H9 (cell line): ENCODE results near the gene OR9I1. TPM values are rescaled to one million over a fixed set of nuclear protein-coding genes. Genes with fewer than 3 reads are reported as not detected.

ENCODE experiments used
- DNase-seq: peaks from one replicate; pipeline ENCODE4 v3.0.0-alpha.2; 2017
- H2AFZ ChIP-seq: one replicate; pipeline ENCODE4 v1.6.1; 2013; ENCODE audit warnings: mild to moderate bottlenecking, low read length, control low read depth, moderate library complexity
- H2AK5ac ChIP-seq: 2 replicates; pipeline ENCODE4 v1.6.1; 2013; ENCODE audit warnings: low read length, control low read depth, mixed read lengths; ENCODE audit not compliant: insufficient read length
- H2BK120ac ChIP-seq: one replicate; pipeline ENCODE4 v1.6.1; 2013; ENCODE audit warnings: low read depth, mild to moderate bottlenecking, low read length, control low read depth, inconsistent platforms; ENCODE audit not compliant: poor library complexity, severe bottlenecking
- H2BK12ac ChIP-seq: 2 replicates; pipeline ENCODE4 v1.6.1; 2013; ENCODE audit warnings: low read length, control low read depth, mixed read lengths, low read depth; ENCODE audit not compliant: insufficient read length
- H2BK15ac ChIP-seq: 2 replicates; pipeline ENCODE4 v1.6.1; 2013; ENCODE audit warnings: low read depth, low read length, control low read depth
- H2BK20ac ChIP-seq: one replicate; pipeline ENCODE4 v1.6.1; 2013; ENCODE audit warnings: low read depth, mild to moderate bottlenecking, low read length, control low read depth, inconsistent platforms; ENCODE audit not compliant: poor library complexity, severe bottlenecking
- H2BK5ac ChIP-seq: 2 replicates; pipeline ENCODE4 v1.6.1; 2013; ENCODE audit warnings: low read length, control low read depth, mixed read lengths; ENCODE audit not compliant: insufficient read length
- H3K14ac ChIP-seq: 2 replicates; pipeline ENCODE4 v1.6.1; 2013; ENCODE audit warnings: low read length, control low read depth; ENCODE audit not compliant: insufficient read depth
- H3K18ac ChIP-seq: 2 replicates; pipeline ENCODE4 v1.6.1; 2013; ENCODE audit warnings: low read depth, mild to moderate bottlenecking, mixed read lengths, low read length, control low read depth; ENCODE audit not compliant: insufficient read length
- H3K23ac ChIP-seq: 2 replicates; pipeline ENCODE4 v1.6.1; 2013; ENCODE audit warnings: low read length, control low read depth, mixed read lengths, low read depth; ENCODE audit not compliant: insufficient read length
- H3K23me2 ChIP-seq: 2 replicates; pipeline ENCODE4 v1.6.1; 2013; ENCODE audit warnings: low read depth, mild to moderate bottlenecking, mixed read lengths, low read length, control low read depth; ENCODE audit not compliant: insufficient read length, poor library complexity, severe bottlenecking
- H3K27ac ChIP-seq: 2 replicates; pipeline ENCODE4 v1.5.1; 2013; ENCODE audit warnings: low read length, control low read depth, mixed read lengths, low read depth; ENCODE audit not compliant: insufficient read length
- H3K27me3 ChIP-seq: 2 replicates; pipeline ENCODE4 v1.6.1; 2013; ENCODE audit warnings: low read length, control low read depth, inconsistent platforms; ENCODE audit not compliant: insufficient read depth
- H3K4ac ChIP-seq: 2 replicates; pipeline ENCODE4 v1.6.1; 2013; ENCODE audit warnings: low read depth, mild to moderate bottlenecking, control low read depth, inconsistent platforms, low read length, moderate library complexity
- H3K4me1 ChIP-seq: 2 replicates; pipeline ENCODE4 v1.6.1; 2013; ENCODE audit warnings: low read length, control low read depth, inconsistent platforms; ENCODE audit not compliant: insufficient read depth
- H3K4me2 ChIP-seq: 2 replicates; pipeline ENCODE4 v1.6.1; 2013; ENCODE audit warnings: low read length, control low read depth, mixed read lengths; ENCODE audit not compliant: insufficient read length, insufficient read depth
- H3K56ac ChIP-seq: 2 replicates; pipeline ENCODE4 v1.6.1; 2013; ENCODE audit warnings: low read depth, mild to moderate bottlenecking, mixed read lengths, low read length, control low read depth; ENCODE audit not compliant: insufficient read length
- H3K79me1 ChIP-seq: 2 replicates; pipeline ENCODE4 v1.6.1; 2013; ENCODE audit warnings: low read depth, mild to moderate bottlenecking, moderate library complexity, low read length, control low read depth, inconsistent platforms; ENCODE audit not compliant: insufficient read depth, poor library complexity, severe bottlenecking
- H3K79me2 ChIP-seq: 2 replicates; pipeline ENCODE4 v1.6.1; 2013; ENCODE audit warnings: low read length, control low read depth, inconsistent platforms; ENCODE audit not compliant: insufficient read depth
- H3K9ac ChIP-seq: 2 replicates; pipeline ENCODE4 v1.6.1; 2013; ENCODE audit warnings: low read length, control low read depth, mixed read lengths; ENCODE audit not compliant: insufficient read length; ENCODE audit errors: extremely low read depth
- H3K9me3 ChIP-seq: one replicate; pipeline ENCODE4 v1.6.1; 2013; ENCODE audit warnings: low read depth, low read length, inconsistent platforms; ENCODE audit not compliant: control insufficient read depth
- H3T11ph ChIP-seq: one replicate; pipeline ENCODE4 v1.6.1; 2013; ENCODE audit warnings: mild to moderate bottlenecking, low read length, control low read depth, inconsistent platforms
- H4K20me1 ChIP-seq: one replicate; pipeline ENCODE4 v1.6.1; 2013; ENCODE audit not compliant: control insufficient read depth, insufficient read length, insufficient read depth
- H4K5ac ChIP-seq: 2 replicates; pipeline ENCODE4 v1.6.1; 2013; ENCODE audit warnings: low read depth, mild to moderate bottlenecking, mixed read lengths, low read length, control low read depth; ENCODE audit not compliant: insufficient read length
- H4K8ac ChIP-seq: replicated peaks from 2 replicates; pipeline ENCODE4 v1.6.1; 2013; ENCODE audit warnings: low read length, control low read depth, mixed read lengths, low read depth; ENCODE audit not compliant: insufficient read length
- H4K91ac ChIP-seq: 2 replicates; pipeline ENCODE4 v1.6.1; 2013; ENCODE audit warnings: low read depth, mild to moderate bottlenecking, moderate library complexity, mixed read lengths, low read length, control low read depth; ENCODE audit not compliant: insufficient read length
- H3K27ac Mint-ChIP-seq, 3 experiments: 2 replicates in 2 of 3; 3 replicates in 1 of 3; pipeline ENCODE4 v1.8.0; 2020 to 2021; ENCODE audit warnings: mixed read lengths in 3 of 3, mild to moderate bottlenecking in 1 of 3, moderate library complexity in 1 of 3
- H3K27me3 Mint-ChIP-seq: 2 replicates; pipeline ENCODE4 v1.8.0; 2021; ENCODE audit warnings: low read depth, mild to moderate bottlenecking, moderate library complexity, mixed read lengths
- H3K36me3 Mint-ChIP-seq, 3 experiments: 2 replicates in 2 of 3; 3 replicates in 1 of 3; pipeline ENCODE4 v1.8.0; 2020 to 2021; ENCODE audit warnings: low read depth in 3 of 3, mixed read lengths in 3 of 3; ENCODE audit not compliant: insufficient read depth in 1 of 3
- H3K4me1 Mint-ChIP-seq, 2 experiments: 2 replicates each; pipeline ENCODE4 v1.8.0; 2020; ENCODE audit warnings: mixed read lengths in 2 of 2
- H3K4me3 Mint-ChIP-seq, 2 experiments: 2 replicates in 1 of 2; 3 replicates in 1 of 2; pipeline ENCODE4 v1.8.0; 2020 to 2021; ENCODE audit warnings: mild to moderate bottlenecking in 2 of 2, mixed read lengths in 2 of 2, moderate library complexity in 1 of 2
- H3K9me3 Mint-ChIP-seq, 2 experiments: 2 replicates in 1 of 2; 3 replicates in 1 of 2; pipeline ENCODE4 v1.8.0; 2020; ENCODE audit warnings: mild to moderate bottlenecking in 2 of 2, mixed read lengths in 2 of 2, moderate library complexity in 1 of 2
- CTCF ChIP-seq: fragments of 200-600 bp; sonication (generic); conservative IDR thresholded peaks from 3 replicates; pipeline ENCODE4 v1.8.0; 2021; ENCODE audit warnings: antibody characterized with exemption, mild to moderate bottlenecking
- WGBS: extraction: QIAGEN DNeasy Blood & Tissue Kit; methylation state at CpG from one replicate; pipeline ENCODE4 v1.1.7; 2013; ENCODE audit warnings: missing lambda C conversion rate, low lambda C conversion rate, mixed read lengths; ENCODE audit not compliant: insufficient read length; ENCODE audit errors: extremely low coverage; 5-methylcytosine and 5-hydroxymethylcytosine counted together
- total RNA-seq: library from RNA; stranded (reverse); gene quantifications from 2 replicates; pipeline ENCODE4 v1.2.1, GENCODE V29; 2021

Gene OR9I1
- total RNA-seq, 1 experiment from 2014 or later, result not detected

GRCh38 chr11:58067685-58068084, 57.6 kb downstream of the OR9I1 start:
- no peak overlapping the region for H3K56ac ChIP-seq
- no peak overlapping the region for H2BK15ac ChIP-seq
- no peaks in the 10 kb centered on the region for H3K36me3 Mint-ChIP-seq
- no peak overlapping the region for H3K27ac ChIP-seq
- no peaks in the 10 kb centered on the region for H3K9me3 ChIP-seq
- H3K27me3 ChIP-seq, result no peaks in the 10 kb centered on the region
- H4K20me1 ChIP-seq, result no peaks in the 10 kb centered on the region
- no peaks in the 10 kb centered on the region for H3K4me1 ChIP-seq
- H3K27me3 Mint-ChIP-seq, result no peaks in the 10 kb centered on the region
- no peak overlapping the region for H3K14ac ChIP-seq
- H3K23ac ChIP-seq, result no peak overlapping the region
- H2BK120ac ChIP-seq, result no peak overlapping the region
- H3K9ac ChIP-seq, result no peak overlapping the region
- no peak overlapping the region for H2AK5ac ChIP-seq
- no peak overlapping the region for H4K5ac ChIP-seq
- H2BK12ac ChIP-seq, result no peak overlapping the region
- no peak overlapping the region for H3K4me3 Mint-ChIP-seq
- WGBS, result no CpG with 5 or more reads among the region's 5 CpGs
- no peak overlapping the region for H4K91ac ChIP-seq
- peaks cover 14% of the 10 kb centered on the region in 2 experiments for H3K4me1 Mint-ChIP-seq
- H3K4ac ChIP-seq, result no peak overlapping the region
- no peak for TF ChIP-seq CTCF
- H3K27ac Mint-ChIP-seq, result no peak overlapping the region
- H2AFZ ChIP-seq, result no peak overlapping the region
- H2BK20ac ChIP-seq, result no peak overlapping the region
- H3K18ac ChIP-seq, result no peak overlapping the region
- H3K79me2 ChIP-seq, result no peaks in the 10 kb centered on the region
- H3K23me2 ChIP-seq, result no peaks in the 10 kb centered on the region
- no peak overlapping the region for H2BK5ac ChIP-seq
- no peaks in the 10 kb centered on the region for H3K79me1 ChIP-seq
- no peak for DNase-seq
- H4K8ac ChIP-seq, result no peak overlapping the region
- no peak overlapping the region for H3K4me2 ChIP-seq
- no peaks in the 10 kb centered on the region; a peak in 1 of 5 replicates for H3K9me3 Mint-ChIP-seq
- H3T11ph ChIP-seq, result no peak overlapping the region

Other genes with a start within 250 kb of the OR9I1 start
- gene OR9Q1, start 101.6 kb downstream of the OR9I1 start, total RNA-seq, result not detected in 2 replicates
- gene OR6Q1, start 94.6 kb downstream of the OR9I1 start, total RNA-seq, result not detected in 2 replicates
- not detected in 2 replicates for gene OR9Q2, start 63.5 kb upstream of the OR9I1 start, total RNA-seq
- not detected in 2 replicates for gene OR1S2, start 78.6 kb upstream of the OR9I1 start, total RNA-seq
- not detected in 2 replicates for gene OR1S1, start 87.2 kb upstream of the OR9I1 start, total RNA-seq
- gene OR10Q1, start 103.4 kb upstream of the OR9I1 start, total RNA-seq, result not detected in 2 replicates
- not detected in 2 replicates for gene OR10W1, start 142.7 kb upstream of the OR9I1 start, total RNA-seq
- not detected in 2 replicates for gene OR5B17, start 233.5 kb upstream of the OR9I1 start, total RNA-seq